KG1 (cell line): ENCODE measurements around the gene SPA17.

ENCODE experiments used
- DNase-seq: peaks from one replicate; lab custom pipeline; 2025; lab: John Stamatoyannopoulos, UW

Gene SPA17

GRCh38 chr11:124724979-124725718 lies 51.4 kb downstream of the SPA17 start:
- DNase-seq: no peak

- peak; percentile 52 for DNase-seq
Measured at GRCh38 chr11:124725719-124726105, 52.0 kb downstream of the SPA17 start.

GRCh38 chr11:124727474-124727873 lies 53.8 kb downstream of the SPA17 start:
- no peak for DNase-seq

- DNase-seq: no peak
Measured at GRCh38 chr11:124728134-124728533, 54.4 kb downstream of the SPA17 start.

- no peak for DNase-seq
Measured at GRCh38 chr11:124729571-124729970, 55.9 kb downstream of the SPA17 start.

- DNase-seq: peak; percentile 40
Measured at GRCh38 chr11:124732230-124732629, 58.5 kb downstream of the SPA17 start.

- peak; percentile 30 for DNase-seq
Measured at GRCh38 chr11:124736736-124737135, 63.0 kb downstream of the SPA17 start.

- no peak for DNase-seq
Measured at GRCh38 chr11:124737638-124738305, 64.1 kb downstream of the SPA17 start.

- no peak for DNase-seq
Measured at GRCh38 chr11:124738713-124739478, 65.2 kb downstream of the SPA17 start.

- peak; percentile 84 for DNase-seq
Measured at GRCh38 chr11:124739479-124740276, 66.0 kb downstream of the SPA17 start, which contains the start of gene NRGN. NRGN (plus strand) TSS chr11:124739942; CDS start chr11:124740085, 143 bp downstream.

GRCh38 chr11:124740277-124740882 lies 66.7 kb downstream of the SPA17 start:
- DNase-seq: peak; percentile 63

GRCh38 chr11:124742555-124742954 lies 68.9 kb downstream of the SPA17 start:
- DNase-seq: no peak

GRCh38 chr11:124743050-124743449 lies 69.3 kb downstream of the SPA17 start:
- DNase-seq: no peak

- no peak for DNase-seq
Measured at GRCh38 chr11:124745270-124745834, 71.6 kb downstream of the SPA17 start.

- no peak for DNase-seq
Measured at GRCh38 chr11:124745835-124746620, 72.3 kb downstream of the SPA17 start.

GRCh38 chr11:124746621-124747243 lies 73.0 kb downstream of the SPA17 start:
- no peak for DNase-seq
